Activated CD4-positive, CD25-positive, alpha-beta regulatory T cell treated with anti-CD3 and anti-CD28 coated beads, Interleukin-2, amount 50 U/mL, for 16 hours (primary cell): ENCODE results near the gene RYR3.

Experiments
- DNase-seq: peaks from one replicate; pipeline ENCODE4 v3.0.0-alpha.2; 2020; ENCODE audit warnings: low read depth, low spot score

Gene RYR3

DNA sequence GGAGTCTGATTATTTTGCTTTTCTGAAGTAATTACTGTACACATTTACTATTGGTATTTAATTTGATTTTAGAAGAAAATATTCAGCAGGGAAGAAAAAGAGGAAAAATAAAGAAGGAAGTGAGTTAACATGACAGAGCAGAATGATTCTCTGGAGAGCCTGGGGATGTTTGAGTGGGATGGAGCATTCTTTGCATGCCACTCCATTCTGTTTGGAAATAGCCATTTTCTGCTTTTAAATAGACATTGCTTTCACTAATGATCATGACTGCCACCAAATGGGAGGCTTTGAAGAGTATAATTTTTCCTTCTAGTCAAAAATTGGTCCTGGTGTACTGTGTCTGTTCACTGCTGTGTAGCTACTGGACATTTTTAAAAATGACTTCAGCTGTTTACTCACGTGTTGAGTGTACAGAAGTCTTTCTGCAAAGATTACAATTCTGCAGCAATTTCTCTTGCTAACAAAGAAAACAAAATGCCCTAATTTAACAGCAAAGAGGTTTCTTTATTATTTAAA lies 196.1 kb downstream of the RYR3 start:
- DNase-seq: no peak

DNA sequence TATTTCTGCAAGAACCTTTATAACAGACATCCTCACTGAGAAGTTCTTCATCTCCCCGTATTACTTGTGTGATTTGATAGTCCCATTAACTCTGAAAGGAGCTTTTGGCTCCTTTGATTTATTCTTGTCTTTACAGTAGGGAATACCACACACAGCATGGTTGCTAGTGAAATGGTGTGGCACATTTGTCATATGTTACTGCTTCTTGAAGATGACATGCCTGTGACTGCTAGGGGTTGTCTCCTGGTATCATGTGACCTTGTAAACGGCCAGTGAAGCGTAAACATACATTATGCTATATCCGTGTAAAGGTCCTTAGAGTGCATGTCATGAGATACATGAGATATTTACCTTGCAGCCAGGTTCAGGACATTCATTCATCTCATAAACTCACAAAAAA lies 197.9 kb downstream of the RYR3 start:
- DNase-seq: no peak

GRCh38 chr15:33515121-33515520 lies 204.4 kb downstream of the RYR3 start:
- DNase-seq: no peak

DNA sequence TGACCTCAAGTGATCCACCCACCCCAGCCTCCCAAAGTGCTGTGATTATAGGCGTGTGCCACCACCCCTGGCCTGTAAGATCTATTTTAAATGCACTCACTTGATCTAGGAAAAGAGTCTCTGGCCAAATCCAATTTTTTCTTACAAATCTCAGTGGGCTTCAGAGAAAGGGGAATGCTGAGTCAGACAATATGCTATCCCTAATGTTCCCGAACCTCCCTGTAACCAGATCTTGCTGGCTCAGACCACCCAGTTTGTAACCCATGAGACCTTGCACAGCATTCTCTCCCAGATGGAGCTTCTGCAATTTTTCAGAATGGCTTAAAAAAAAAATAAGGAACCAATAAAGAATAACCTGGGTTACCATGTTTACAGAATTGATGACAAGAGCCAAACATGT lies 205.8 kb downstream of the RYR3 start:
- DNase-seq: no peak

GRCh38 chr15:33517944-33518343 lies 207.2 kb downstream of the RYR3 start:
- DNase-seq: no peak

GRCh38 chr15:33518421-33518820 lies 207.7 kb downstream of the RYR3 start:
- DNase-seq: no peak

DNA sequence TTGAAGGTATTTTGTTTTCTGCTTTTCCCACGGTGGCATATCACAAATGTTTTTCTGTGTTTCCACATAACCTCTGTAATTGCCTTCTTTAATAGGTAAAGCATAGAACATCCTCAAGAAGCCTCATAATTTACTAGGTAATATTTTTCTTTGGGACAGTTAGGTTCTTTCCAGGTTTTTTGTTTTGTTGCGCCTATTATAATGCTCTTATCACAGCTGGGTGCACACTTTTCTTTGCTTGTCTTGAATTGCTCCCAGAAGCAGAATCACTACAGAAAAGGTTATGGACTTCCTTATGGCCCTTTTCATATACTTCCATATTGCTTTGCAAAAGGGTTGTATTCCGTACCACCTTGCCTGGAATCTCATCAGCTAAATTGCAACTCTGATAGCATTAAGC lies 213.5 kb downstream of the RYR3 start:
- DNase-seq: no peak

DNA sequence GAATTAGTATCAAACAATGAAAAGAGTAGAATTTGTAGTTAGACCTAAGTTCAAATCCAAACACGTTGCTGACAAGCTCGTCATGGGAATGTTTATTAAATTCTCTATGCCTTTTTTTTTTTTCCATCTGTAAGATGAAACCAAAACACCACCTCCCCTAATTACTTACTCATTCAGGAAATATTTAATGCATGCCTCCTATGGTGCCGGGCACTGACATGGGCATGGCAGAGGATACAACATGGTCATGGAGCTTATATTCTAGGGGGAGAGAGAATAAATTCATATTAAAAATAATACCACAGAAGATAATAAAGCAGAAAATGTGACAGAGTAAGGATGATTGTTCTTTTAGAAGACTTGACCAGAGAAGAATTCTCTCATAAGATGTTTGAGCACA lies 215.8 kb downstream of the RYR3 start:
- no peak for DNase-seq

DNA sequence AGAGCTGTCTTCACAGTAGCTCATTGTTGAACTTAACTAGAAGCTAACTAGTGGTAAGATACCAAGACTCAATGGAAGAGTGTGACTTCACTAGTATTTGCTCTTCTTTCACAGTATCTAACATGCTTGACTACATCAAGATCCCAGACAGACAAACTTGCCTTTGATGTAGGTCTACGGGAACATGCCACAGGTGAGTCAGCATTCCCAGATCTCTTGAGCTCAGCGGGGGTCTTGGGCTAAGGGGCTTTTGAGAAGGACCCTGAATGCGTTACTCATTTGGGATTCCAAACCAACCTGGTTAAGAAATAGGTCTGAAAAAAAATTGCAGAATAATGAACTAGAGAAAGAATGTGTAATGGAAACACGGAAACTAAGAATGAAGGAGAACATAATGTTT lies 222.4 kb downstream of the RYR3 start:
- no peak for DNase-seq

DNA sequence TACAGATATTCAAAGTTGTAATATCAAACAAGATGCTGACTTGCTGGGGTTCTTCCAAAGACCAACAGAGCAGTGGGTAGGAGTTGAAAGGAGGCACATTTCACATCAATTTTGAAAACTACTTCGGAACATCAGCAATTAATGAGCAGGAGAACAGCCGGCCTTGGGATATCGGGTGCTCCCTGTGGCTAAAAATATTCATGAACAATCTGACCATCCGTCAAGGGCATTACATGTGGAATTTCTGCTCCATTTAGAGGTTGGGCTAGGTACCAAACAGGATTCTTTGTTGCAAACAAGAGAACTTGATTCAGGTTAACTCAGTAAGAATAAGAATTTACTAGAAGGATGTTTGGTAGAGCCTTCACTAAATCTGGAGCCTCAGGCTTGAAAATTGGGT lies 223.9 kb downstream of the RYR3 start:
- no peak for DNase-seq

- DNase-seq: no peak
Measured at GRCh38 chr15:33535135-33535534, 224.4 kb downstream of the RYR3 start.

GRCh38 chr15:33539825-33540573 lies 229.2 kb downstream of the RYR3 start:
- no peak for DNase-seq

- DNase-seq: no peak
Measured at GRCh38 chr15:33543957-33544356, 233.2 kb downstream of the RYR3 start.

DNA sequence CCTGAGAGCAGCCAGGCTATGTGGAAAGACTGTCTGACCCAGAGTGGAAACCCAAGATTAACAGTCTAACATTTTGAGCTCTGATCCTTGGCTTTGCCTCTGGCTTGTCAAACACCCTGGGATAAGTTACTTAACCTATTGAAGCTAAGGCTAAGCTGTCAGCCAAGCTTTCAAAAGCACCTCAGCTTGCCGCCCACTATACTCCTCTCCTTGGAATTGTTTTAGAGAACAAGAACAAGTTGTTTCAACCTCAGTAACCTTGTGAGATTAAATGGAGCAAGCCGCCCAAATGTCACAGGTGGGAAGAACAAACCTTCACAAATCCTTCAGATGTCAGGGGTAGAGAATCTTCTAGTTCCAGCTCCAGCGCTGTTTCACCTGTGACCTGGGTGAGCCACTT lies 235.1 kb downstream of the RYR3 start:
- DNase-seq: no peak

DNA sequence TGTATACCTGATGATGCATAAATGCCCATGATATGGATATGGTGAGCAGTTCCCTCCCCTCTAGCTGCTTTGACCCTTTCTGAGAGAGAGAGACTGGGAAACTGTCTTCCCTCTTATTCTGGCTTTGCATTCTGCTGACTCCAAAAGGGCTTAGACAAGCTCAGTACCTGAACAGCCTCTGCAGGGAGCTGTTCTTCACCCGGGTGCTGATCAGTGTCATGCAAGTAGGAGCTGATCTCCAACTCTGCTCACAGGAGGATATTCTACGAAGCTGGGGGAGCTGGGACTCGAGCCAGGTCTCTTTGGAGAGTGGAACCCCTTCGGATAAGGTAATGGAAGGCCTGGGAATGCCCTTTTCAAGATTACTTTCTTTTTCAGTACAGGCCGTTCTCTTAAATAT lies 237.1 kb downstream of the RYR3 start:
- no peak for DNase-seq

DNA sequence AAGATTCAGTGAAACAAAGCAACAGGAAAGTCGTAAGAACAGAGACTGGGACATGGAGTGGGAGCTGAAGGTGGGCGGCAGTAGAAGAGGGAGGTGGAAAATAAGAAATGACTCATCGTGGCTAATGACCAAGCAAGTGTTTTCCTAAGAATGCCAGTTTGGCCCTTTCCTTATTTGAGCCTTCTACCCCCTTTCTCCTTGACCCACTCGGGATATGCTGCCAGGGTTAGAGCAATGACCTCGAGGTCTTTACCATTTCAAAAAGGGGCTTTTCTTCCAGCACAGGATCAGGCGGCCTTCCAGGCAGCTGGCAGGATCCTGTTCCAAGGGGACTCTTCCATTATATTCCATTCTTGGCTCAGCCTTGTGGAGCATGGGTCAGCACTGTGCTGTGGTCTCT lies 241.1 kb downstream of the RYR3 start:
- no peak for DNase-seq

- no peak for DNase-seq
Measured at GRCh38 chr15:33553157-33553556, 242.4 kb downstream of the RYR3 start.

- DNase-seq: no peak
Measured at GRCh38 chr15:33559207-33559890, 248.6 kb downstream of the RYR3 start.

DNA sequence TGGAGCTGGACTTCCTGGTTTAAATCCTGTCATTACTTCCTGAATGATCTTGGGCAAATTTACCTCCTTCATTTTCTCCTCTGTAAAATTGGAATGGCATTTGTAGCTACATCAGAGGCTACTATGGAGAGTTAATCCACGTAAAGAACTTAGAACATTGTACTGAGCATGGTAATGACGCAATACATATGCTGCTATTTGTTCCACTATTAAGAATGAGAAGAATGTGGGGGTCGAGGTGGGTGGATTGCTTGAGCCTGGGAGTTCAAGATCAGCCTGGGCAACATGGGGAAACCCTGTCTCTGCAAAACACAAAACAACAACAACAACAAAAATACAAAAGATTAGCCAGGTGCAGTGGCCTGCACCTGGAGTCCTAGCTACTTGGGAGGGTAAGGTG lies 250.6 kb downstream of the RYR3 start:
- DNase-seq: no peak

DNA sequence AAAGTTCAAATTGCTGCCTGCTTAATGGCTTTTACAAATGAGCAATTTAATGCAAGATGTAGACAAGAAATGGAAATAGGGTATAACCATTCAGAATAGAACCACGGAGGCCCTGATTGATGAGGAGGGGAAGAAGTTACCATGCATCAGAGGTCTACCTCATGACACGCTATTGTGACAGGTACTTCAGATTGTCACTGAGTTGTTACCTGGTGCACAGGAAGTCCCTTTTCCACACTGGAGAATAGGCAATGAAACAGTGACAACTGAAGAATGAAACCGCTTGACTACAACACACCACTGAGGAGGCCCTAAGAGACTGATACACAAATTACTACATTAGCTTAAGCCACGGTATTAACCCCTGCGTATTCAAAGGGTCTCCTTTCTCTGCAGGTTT lies 251.2 kb downstream of the RYR3 start:
- DNase-seq: no peak

- DNase-seq: no peak
Measured at GRCh38 chr15:33565094-33565493, 254.3 kb downstream of the RYR3 start.

DNA sequence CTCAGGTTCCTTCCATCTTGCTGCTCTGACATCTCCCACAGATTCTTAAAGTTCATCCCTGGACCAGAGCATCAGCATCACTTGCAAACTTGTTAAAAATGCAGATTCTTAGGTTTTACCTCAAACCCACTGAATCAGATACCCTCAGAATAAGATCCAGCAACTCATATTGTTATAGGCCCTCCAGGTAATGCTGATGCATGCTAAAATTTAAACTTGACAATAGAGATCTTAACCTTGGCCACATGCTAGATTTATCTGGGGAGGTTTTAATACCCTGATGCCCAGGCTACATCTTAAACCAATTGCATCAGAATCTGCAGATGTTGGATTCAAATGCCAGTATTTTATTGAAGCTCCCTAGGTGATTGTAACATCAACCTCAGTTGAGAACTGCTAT lies 256.9 kb downstream of the RYR3 start:
- no peak for DNase-seq

GRCh38 chr15:33569036-33569435 lies 258.3 kb downstream of the RYR3 start:
- no peak for DNase-seq
